Measurements from ENCODE around the gene ITK.

ITK gene

DNA sequence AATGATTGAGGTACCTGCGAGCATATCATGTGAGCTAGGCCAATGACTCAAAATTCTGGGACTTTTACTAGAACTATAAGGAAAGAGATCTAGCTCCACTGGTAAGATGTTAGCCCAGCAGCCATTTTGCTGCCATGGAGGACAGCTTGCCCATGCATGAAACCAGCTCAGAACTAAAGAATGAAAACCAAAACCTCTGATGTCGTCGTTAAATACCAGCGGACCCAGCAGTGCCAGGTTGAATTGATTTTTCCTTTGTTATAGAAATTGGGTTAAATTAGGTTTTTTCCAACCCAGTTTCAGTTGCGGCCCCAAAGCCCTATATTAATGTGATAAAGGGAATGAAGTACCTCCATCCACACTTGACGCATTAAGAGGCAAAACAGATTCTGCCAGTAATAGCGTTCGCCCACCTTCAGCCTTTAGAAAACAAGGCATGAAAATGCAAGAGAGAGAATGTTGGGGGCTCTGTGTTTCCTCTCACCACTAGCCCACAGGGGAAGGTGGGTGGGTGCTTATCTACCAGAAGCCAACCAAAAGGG lies 5.5 kb upstream of the ITK start:
- H3K9ac ChIP-seq (ENCODE audit: low read depth, low read length, poor library complexity, severe bottlenecking), result no peak overlapping the region
- H4K20me1 ChIP-seq (ENCODE audit: insufficient read depth, low read length, poor library complexity, severe bottlenecking), result no peaks in the 10 kb centered on the region
- no peaks in the 10 kb centered on the region for H3K36me3 ChIP-seq (ENCODE audit: insufficient read depth, low read length)
- H3K27me3 ChIP-seq (ENCODE audit: insufficient read depth, low read length, poor library complexity, severe bottlenecking), result no peaks in the 10 kb centered on the region
- H3K4me1 ChIP-seq (ENCODE audit: insufficient read depth, low read length, poor library complexity, severe bottlenecking), result peaks cover 31% of the 10 kb centered on the region
- no peaks in the 10 kb centered on the region for H3K79me2 ChIP-seq (ENCODE audit: insufficient read depth, low read length)
- no peak overlapping the region for H3K4me2 ChIP-seq (ENCODE audit: low read depth, low read length, poor library complexity, severe bottlenecking)
- H3K4me3 ChIP-seq (ENCODE audit: low read length, poor library complexity, severe bottlenecking), result no peak overlapping the region
- no peak overlapping the region for H2AFZ ChIP-seq (ENCODE audit: low read length)
- no peaks in the 10 kb centered on the region for H3K9me3 ChIP-seq (ENCODE audit: insufficient read depth, low read depth, low read length)
- no peaks in the 10 kb centered on the region for H3K9me2 ChIP-seq (replicated peaks; ENCODE audit: low read depth, low read length)
- TF ChIP-seq, protein P1, sequence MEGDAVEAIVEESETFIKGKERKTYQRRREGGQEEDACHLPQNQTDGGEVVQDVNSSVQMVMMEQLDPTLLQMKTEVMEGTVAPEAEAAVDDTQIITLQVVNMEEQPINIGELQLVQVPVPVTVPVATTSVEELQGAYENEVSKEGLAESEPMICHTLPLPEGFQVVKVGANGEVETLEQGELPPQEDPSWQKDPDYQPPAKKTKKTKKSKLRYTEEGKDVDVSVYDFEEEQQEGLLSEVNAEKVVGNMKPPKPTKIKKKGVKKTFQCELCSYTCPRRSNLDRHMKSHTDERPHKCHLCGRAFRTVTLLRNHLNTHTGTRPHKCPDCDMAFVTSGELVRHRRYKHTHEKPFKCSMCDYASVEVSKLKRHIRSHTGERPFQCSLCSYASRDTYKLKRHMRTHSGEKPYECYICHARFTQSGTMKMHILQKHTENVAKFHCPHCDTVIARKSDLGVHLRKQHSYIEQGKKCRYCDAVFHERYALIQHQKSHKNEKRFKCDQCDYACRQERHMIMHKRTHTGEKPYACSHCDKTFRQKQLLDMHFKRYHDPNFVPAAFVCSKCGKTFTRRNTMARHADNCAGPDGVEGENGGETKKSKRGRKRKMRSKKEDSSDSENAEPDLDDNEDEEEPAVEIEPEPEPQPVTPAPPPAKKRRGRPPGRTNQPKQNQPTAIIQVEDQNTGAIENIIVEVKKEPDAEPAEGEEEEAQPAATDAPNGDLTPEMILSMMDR (conservative IDR thresholded peaks at IDR 0.05; ENCODE audit: low read length), result no peak
- no peak for TF ChIP-seq EZH2phosphoT487 (IDR thresholded peaks at IDR 0.05; ENCODE audit: borderline replicate concordance)
- peaks cover 2% of the 10 kb centered on the region; the same call in 1 of the 2 replicates for H3F3A ChIP-seq (ENCODE audit: low read depth)

DNA sequence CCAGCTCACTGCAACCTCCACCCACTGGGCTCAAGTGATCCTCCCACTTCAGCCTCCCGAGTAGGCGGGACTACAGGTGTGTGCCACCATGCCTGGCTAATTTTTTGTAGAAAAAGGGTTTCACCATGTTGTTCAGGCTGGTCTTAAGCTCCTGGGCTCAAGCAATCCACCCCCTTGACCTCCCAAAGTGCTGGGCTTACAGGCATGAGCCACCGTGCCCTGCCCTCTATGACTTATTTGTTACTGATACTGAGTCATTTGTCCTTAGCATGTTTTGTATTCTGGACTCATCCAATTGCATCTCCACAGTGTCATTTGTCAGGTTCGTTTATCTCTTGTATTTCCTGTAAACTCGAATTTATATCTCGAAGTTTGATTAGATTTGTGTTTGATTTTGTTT lies 2.7 kb upstream of the ITK start:
- no peaks in the 10 kb centered on the region for H3K9me3 ChIP-seq (ENCODE audit: insufficient read depth, low read depth, low read length)
- TF ChIP-seq, protein P1 (conservative IDR thresholded peaks at IDR 0.05; ENCODE audit: low read length), result no peak
- no peak for TF ChIP-seq EZH2phosphoT487 (IDR thresholded peaks at IDR 0.05; ENCODE audit: borderline replicate concordance)
- no peak overlapping the region for H3K4me2 ChIP-seq (ENCODE audit: low read depth, low read length, poor library complexity, severe bottlenecking)
- no peaks in the 10 kb centered on the region for H3K27me3 ChIP-seq (ENCODE audit: insufficient read depth, low read length, poor library complexity, severe bottlenecking)
- H4K20me1 ChIP-seq (ENCODE audit: insufficient read depth, low read length, poor library complexity, severe bottlenecking), result no peaks in the 10 kb centered on the region
- no peak overlapping the region for H3K4me3 ChIP-seq (ENCODE audit: low read length, poor library complexity, severe bottlenecking)
- H3F3A ChIP-seq (ENCODE audit: low read depth), result peaks cover 4% of the 10 kb centered on the region; the same call in 1 of the 2 replicates
- no peak overlapping the region for H2AFZ ChIP-seq (ENCODE audit: low read length)
- peaks cover 22% of the 10 kb centered on the region for H3K4me1 ChIP-seq (ENCODE audit: insufficient read depth, low read length, poor library complexity, severe bottlenecking)
- no peaks in the 10 kb centered on the region for H3K36me3 ChIP-seq (ENCODE audit: insufficient read depth, low read length)
- no peaks in the 10 kb centered on the region for H3K9me2 ChIP-seq (replicated peaks; ENCODE audit: low read depth, low read length)
- H3K79me2 ChIP-seq (ENCODE audit: insufficient read depth, low read length), result peaks cover 23% of the 10 kb centered on the region
- no peak overlapping the region for H3K9ac ChIP-seq (ENCODE audit: low read depth, low read length, poor library complexity, severe bottlenecking)

DNA sequence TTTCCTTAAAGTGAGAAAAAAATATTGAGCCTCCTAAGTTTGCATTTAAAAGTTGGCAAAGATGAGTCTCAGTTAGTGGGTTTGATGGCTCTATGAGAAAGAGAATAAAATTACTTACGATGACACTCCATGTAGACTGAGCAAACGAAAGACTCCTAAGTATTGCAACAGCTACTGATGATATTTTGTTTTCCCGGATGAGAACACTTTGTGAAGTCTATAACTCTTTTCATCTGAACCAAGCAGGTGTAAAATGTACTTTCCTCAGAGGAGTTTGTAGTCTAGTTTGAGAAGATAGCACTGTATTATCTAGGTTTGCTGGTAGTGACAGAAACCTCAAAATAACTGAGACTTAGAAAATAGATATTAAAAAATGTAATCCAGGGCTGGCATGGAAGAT lies 1.7 kb upstream of the ITK start:
- TF ChIP-seq, protein P1 (conservative IDR thresholded peaks at IDR 0.05; ENCODE audit: low read length), result no peak
- no peak for TF ChIP-seq EZH2phosphoT487 (IDR thresholded peaks at IDR 0.05; ENCODE audit: borderline replicate concordance)
- no peak overlapping the region for H3K4me3 ChIP-seq (ENCODE audit: low read length, poor library complexity, severe bottlenecking)
- H3K9ac ChIP-seq (ENCODE audit: low read depth, low read length, poor library complexity, severe bottlenecking), result no peak overlapping the region
- no peaks in the 10 kb centered on the region for H3K9me2 ChIP-seq (replicated peaks; ENCODE audit: low read depth, low read length)
- H3K9me3 ChIP-seq (ENCODE audit: insufficient read depth, low read depth, low read length), result no peaks in the 10 kb centered on the region
- H3K79me2 ChIP-seq (ENCODE audit: insufficient read depth, low read length), result peaks cover 33% of the 10 kb centered on the region
- H3F3A ChIP-seq (ENCODE audit: low read depth), result peaks cover 4% of the 10 kb centered on the region; the same call in 1 of the 2 replicates
- H4K20me1 ChIP-seq (ENCODE audit: insufficient read depth, low read length, poor library complexity, severe bottlenecking), result peaks cover 9% of the 10 kb centered on the region
- no peaks in the 10 kb centered on the region for H3K27me3 ChIP-seq (ENCODE audit: insufficient read depth, low read length, poor library complexity, severe bottlenecking)
- peaks cover 25% of the 10 kb centered on the region for H3K4me1 ChIP-seq (ENCODE audit: insufficient read depth, low read length, poor library complexity, severe bottlenecking)
- H2AFZ ChIP-seq (ENCODE audit: low read length), result no peak overlapping the region
- H3K36me3 ChIP-seq (ENCODE audit: insufficient read depth, low read length), result no peaks in the 10 kb centered on the region
- no peak overlapping the region for H3K4me2 ChIP-seq (ENCODE audit: low read depth, low read length, poor library complexity, severe bottlenecking)

All from Loucy (cell line).